ENCODE data around the gene TMA7B. TPM values are rescaled to one million over a fixed set of nuclear protein-coding genes. Genes with fewer than 3 reads are reported as not detected.
A peak's percentile ranks its signal among the peaks of the same experiment; 100 is the strongest.
"Not testable (repeated sequence)": the region's sequence is repeated elsewhere in the genome, so short reads cannot be mapped to it uniquely, and the experiment has no call there.

Gene TMA7B
- total RNA-seq, 2 experiments from 2014 or later = 5.7 to 6.5 TPM

GRCh38 chr22:39947220-39948216 is 12.7 kb upstream of the TMA7B start:
- POLR2A ChIA-PET = interaction anchor here (1.0 to 2.2 kb wide), 5 partner anchors 11 to 428 kb away, joined by 3 to 5 read pairs (median 4); partner anchors contain the start of gene ATF4
- Mint-ChIP-seq H3K4me1 (ENCODE audit: low read depth) (peaks cover 100% of the 10 kb centered on the region), H3K27ac (no peak overlapping the region), H3K4me3 (peak overlapping the region; percentile 69), H3K9me3 (no peaks in the 10 kb centered on the region), H3K27me3 (no peaks in the 10 kb centered on the region), H3K36me3 (ENCODE audit: low read depth) (peaks cover 87% of the 10 kb centered on the region)
- H3K9me3 ChIP-seq (ENCODE audit: control insufficient read depth in 1 of 2, insufficient read depth in 1 of 2, low read length in 2 of 2) = no peaks in the 10 kb centered on the region
- intact Hi-C loops (cut with DNase I, micrococcal nuclease) = loop anchor here in 1 of 2 experiments (5.0 kb wide), 1 partner anchor 400 kb away; the partner anchor contains the start of gene ADSL
- peaks cover 54% of the 10 kb centered on the region for H3K36me3 ChIP-seq (ENCODE audit: insufficient read depth, low read length)
- H3K27me3 ChIP-seq (ENCODE audit: control insufficient read depth in 1 of 2, insufficient read depth in 2 of 2, low read length in 2 of 2) = no peaks in the 10 kb centered on the region
- TF ChIP-seq CTCF (IDR thresholded peaks at IDR 0.05) = no peak
- no peak for ATAC-seq (ENCODE audit: poor library complexity)
- peak overlapping the region; percentile 26 to 37 for H3K27ac ChIP-seq (ENCODE audit: low read depth in 1 of 2, low read length in 2 of 2)
- no peak for DNase-seq
- H3K4me3 ChIP-seq (ENCODE audit: low read length) = no peak overlapping the region
- CTCF ChIA-PET = no interaction called here
- H3K4me1 ChIP-seq (ENCODE audit: insufficient read depth, low read length) = peaks cover 97% of the 10 kb centered on the region

- Histone ChIP-seq H3K4me1 (ENCODE audit: insufficient read depth, low read length) (peaks cover 95% of the 10 kb centered on the region), H3K27me3 (ENCODE audit: control insufficient read depth in 1 of 2, insufficient read depth in 2 of 2, low read length in 2 of 2) (no peaks in the 10 kb centered on the region), H3K36me3 (ENCODE audit: insufficient read depth, low read length) (peaks cover 76% of the 10 kb centered on the region), H3K27ac (ENCODE audit: low read depth in 1 of 2, low read length in 2 of 2) (peak overlapping the region; percentile 39 to 62), H3K4me3 (ENCODE audit: low read length) (no peak overlapping the region), H3K9me3 (ENCODE audit: control insufficient read depth in 1 of 2, insufficient read depth in 1 of 2, low read length in 2 of 2) (no peaks in the 10 kb centered on the region)
- peak overlapping the region; percentile 6 for H3K4me3 Mint-ChIP-seq
- H3K9me3 Mint-ChIP-seq = no peaks in the 10 kb centered on the region
- no peak overlapping the region for H3K27ac Mint-ChIP-seq
- peaks cover 92% of the 10 kb centered on the region for H3K36me3 Mint-ChIP-seq (ENCODE audit: low read depth)
- H3K27me3 Mint-ChIP-seq = no peaks in the 10 kb centered on the region
- CTCF ChIA-PET = interaction anchor here (1.0 kb wide), 1 partner anchor 87 kb away, joined by 4 read pairs; no protein-coding TSS in a partner anchor
- TF ChIP-seq CTCF (IDR thresholded peaks at IDR 0.05) = no peak
- POLR2A ChIA-PET = interaction anchor here (0.6 to 3.1 kb wide), 7 partner anchors 10 to 286 kb away, joined by 3 to 11 read pairs (median 3); partner anchors contain the start of gene TMA7B
- DNase-seq = no peak
- H3K4me1 Mint-ChIP-seq (ENCODE audit: low read depth) = peaks cover 97% of the 10 kb centered on the region
- intact Hi-C loops (cut with DNase I, micrococcal nuclease) = loop anchor here (5.0 kb wide), 3 partner anchors 72 to 397 kb away; partner anchors contain the start of gene ADSL (in 1 of the 2)
- ATAC-seq (ENCODE audit: poor library complexity) = no peak
These were observed 10.0 kb upstream of the TMA7B start for GRCh38 chr22:39949964-39950737.

GRCh38 chr22:39951603-39952293 is 8.4 kb upstream of the TMA7B start:
- not testable (repeated sequence) for H3K9me3 ChIP-seq (ENCODE audit: control insufficient read depth in 1 of 2, insufficient read depth in 1 of 2, low read length in 2 of 2); H3K27ac Mint-ChIP-seq; H3K27me3 Mint-ChIP-seq; H3K27me3 ChIP-seq (ENCODE audit: control insufficient read depth in 1 of 2, insufficient read depth in 2 of 2, low read length in 2 of 2); H3K9me3 Mint-ChIP-seq
- Mint-ChIP-seq H3K36me3 (ENCODE audit: low read depth) (peaks cover 95% of the 10 kb centered on the region), H3K4me1 (ENCODE audit: low read depth) (peaks cover 90% of the 10 kb centered on the region), H3K4me3 (peak overlapping the region; percentile 72)
- ATAC-seq (ENCODE audit: poor library complexity) (peak; percentile 77), DNase-seq (peak in 10 of 14 experiments; percentile 17 to 75 (median 36))
- Histone ChIP-seq H3K4me1 (ENCODE audit: insufficient read depth, low read length) (peaks cover 97% of the 10 kb centered on the region), H3K27ac (ENCODE audit: low read depth in 1 of 2, low read length in 2 of 2) (peak overlapping the region; percentile 57 to 62), H3K36me3 (ENCODE audit: insufficient read depth, low read length) (peaks cover 79% of the 10 kb centered on the region), H3K4me3 (ENCODE audit: low read length) (peak overlapping the region; percentile 9)
- POLR2A ChIA-PET = interaction anchor here (0.8 to 3.1 kb wide), 11 partner anchors 9 to 432 kb away, joined by 3 to 12 read pairs (median 4); partner anchors contain the start of genes ATF4 and FAM83F
- CTCF ChIA-PET = interaction anchor here (0.9 to 2.6 kb wide), 5 partner anchors 9 to 422 kb away, joined by 3 to 5 read pairs (median 3); no protein-coding TSS in a partner anchor
- intact Hi-C loops (cut with DNase I, micrococcal nuclease) = loop anchor here in 1 of 2 experiments (5.0 kb wide), 2 partner anchors 71 to 334 kb away; no protein-coding TSS in a partner anchor

All from CD4-positive, alpha-beta T cell (primary cell).